GM12892 (cell line): ENCODE measurements around the gene TRIM29.

Experiments used
- POLR2A ChIP-seq: IDR thresholded peaks from 2 replicates; pipeline ENCODE4 v1.6.1; 2011; ENCODE audit warnings: low read depth, low read length, control low read depth
- POLR2AphosphoS5 ChIP-seq: IDR thresholded peaks from 2 replicates; pipeline ENCODE4 v1.6.1; 2011; ENCODE audit warnings: low read depth, low read length, control low read depth
- TAF1 ChIP-seq: IDR thresholded peaks from 2 replicates; pipeline ENCODE4 v1.6.1; 2011; ENCODE audit warnings: low read depth, mild to moderate bottlenecking, control low read depth, low read length, borderline replicate concordance

GRCh38 chr11:120066738-120067437 lies 71.0 kb downstream of the TRIM29 start:
- no peak for TF ChIP-seq POLR2A
- no peak for TF ChIP-seq POLR2AphosphoS5
- no peak for TF ChIP-seq TAF1
